HuH-7 (cell line): Measurements from ENCODE around the gene TPRG1.
A peak's percentile ranks its signal among the peaks of the same experiment; 100 is the strongest.

Experiments
- DNase-seq: peaks from one replicate; pipeline ENCODE4 v3.0.0; 2011; ENCODE audit warnings: low spot score

TPRG1 gene

GRCh38 chr3:189355481-189356201 lies 183.9 kb downstream of the TPRG1 start:
- peak; percentile 52 for DNase-seq

- no peak for DNase-seq
Observed at GRCh38 chr3:189360291-189360690, 188.5 kb downstream of the TPRG1 start.

- no peak for DNase-seq
Observed at GRCh38 chr3:189361103-189361835, 189.5 kb downstream of the TPRG1 start.

GRCh38 chr3:189363590-189364255 lies 192.0 kb downstream of the TPRG1 start:
- no peak for DNase-seq

GRCh38 chr3:189365609-189366564 lies 194.1 kb downstream of the TPRG1 start:
- DNase-seq, result no peak

GRCh38 chr3:189368384-189368783 lies 196.6 kb downstream of the TPRG1 start:
- DNase-seq, result peak; percentile 12

GRCh38 chr3:189369636-189370035 lies 197.9 kb downstream of the TPRG1 start:
- DNase-seq, result no peak

GRCh38 chr3:189372243-189372642 lies 200.5 kb downstream of the TPRG1 start:
- DNase-seq, result no peak
